RWPE2 (cell line): ENCODE data around the gene CEACAM16.

ENCODE experiments used
- ATAC-seq: fragments of 200-7000 bp; cut with Tn5 transposase; 3 replicates; pipeline ENCODE4 v1.9.1; 2021; ENCODE audit warnings: low read depth
- DNase-seq: peaks from one replicate; pipeline ENCODE4 v3.0.0-alpha.2; 2020; ENCODE audit warnings: low spot score
- H3K27ac ChIP-seq: fragments of 450-650 bp; 2 replicates; pipeline ENCODE4 v1.5.1; 2017; ENCODE audit warnings: mild to moderate bottlenecking; ENCODE audit not compliant: poor library complexity, severe bottlenecking
- H3K27me3 ChIP-seq: fragments of 250-450 bp; sonication (Bioruptor Pico); 2 replicates; pipeline ENCODE4 v1.5.1; 2021; ENCODE audit warnings: mild to moderate bottlenecking, moderate library complexity; ENCODE audit not compliant: insufficient read depth, poor library complexity, severe bottlenecking
- H3K36me3 ChIP-seq: fragments of 250-450 bp; sonication (Bioruptor Pico); 2 replicates; pipeline ENCODE4 v1.5.1; 2020; ENCODE audit warnings: low read depth, mild to moderate bottlenecking, moderate library complexity
- H3K4me1 ChIP-seq: fragments of 250-450 bp; sonication (Bioruptor Pico); 2 replicates; pipeline ENCODE4 v1.5.1; 2021; ENCODE audit warnings: mild to moderate bottlenecking, moderate library complexity; ENCODE audit not compliant: insufficient read depth, poor library complexity, severe bottlenecking
- H3K4me3 ChIP-seq: fragments of 250-450 bp; sonication (Bioruptor Pico); 2 replicates; pipeline ENCODE4 v1.5.1; 2021; ENCODE audit warnings: mild to moderate bottlenecking, moderate library complexity; ENCODE audit not compliant: severe bottlenecking
- H3K9me3 ChIP-seq: fragments of 250-450 bp; sonication (Bioruptor Pico); 2 replicates; pipeline ENCODE4 v1.5.1; 2021; ENCODE audit warnings: mild to moderate bottlenecking, moderate library complexity; ENCODE audit not compliant: severe bottlenecking
- CTCF ChIP-seq: fragments of 450-650 bp; IDR thresholded peaks from one replicate; pipeline ENCODE4 v1.5.1; 2017; ENCODE audit warnings: mild to moderate bottlenecking, moderate library complexity; ENCODE audit not compliant: poor library complexity, severe bottlenecking

The CEACAM16 gene

GRCh38 chr19:44686896-44687295 is 12.1 kb upstream of the CEACAM16 start:
- H3K27me3 ChIP-seq: no peaks in the 10 kb centered on the region
- no peaks in the 10 kb centered on the region for H3K9me3 ChIP-seq
- H3K4me1 ChIP-seq: peaks cover 14% of the 10 kb centered on the region
- TF ChIP-seq CTCF: no peak
- no peaks in the 10 kb centered on the region for H3K36me3 ChIP-seq
- DNase-seq: no peak
- no peak for ATAC-seq
- no peak overlapping the region for H3K27ac ChIP-seq
- H3K4me3 ChIP-seq: no peak overlapping the region

DNA sequence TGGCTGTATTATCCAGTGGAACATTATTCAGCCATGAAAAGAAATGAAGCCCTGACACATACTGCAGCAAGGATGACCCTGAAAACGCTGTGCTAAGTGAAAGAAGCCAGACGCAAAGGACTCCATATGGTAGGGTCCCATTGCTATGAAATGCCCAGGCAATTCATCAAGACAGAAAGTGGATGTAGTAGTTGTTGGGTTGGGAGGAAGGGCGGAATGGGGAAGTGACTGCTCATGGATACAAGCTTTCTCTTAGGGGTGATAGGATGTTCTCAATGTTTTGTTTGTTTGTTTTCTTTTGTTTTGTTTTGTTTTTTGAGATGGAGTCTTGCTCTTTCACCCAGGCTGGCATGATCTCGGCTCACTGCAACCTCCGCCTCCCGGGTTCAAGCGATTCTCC is 11.1 kb upstream of the CEACAM16 start:
- H3K27me3 ChIP-seq: no peaks in the 10 kb centered on the region
- no peaks in the 10 kb centered on the region for H3K36me3 ChIP-seq
- H3K4me1 ChIP-seq: peaks cover 22% of the 10 kb centered on the region
- H3K27ac ChIP-seq: no peak overlapping the region
- H3K9me3 ChIP-seq: no peaks in the 10 kb centered on the region
- no peak overlapping the region for H3K4me3 ChIP-seq
- TF ChIP-seq CTCF: no peak
- ATAC-seq: no peak
- DNase-seq: no peak

GRCh38 chr19:44689290-44690130 is 9.4 kb upstream of the CEACAM16 start:
- Histone ChIP-seq H3K4me3 (no peak overlapping the region), H3K9me3 (no peaks in the 10 kb centered on the region), H3K4me1 (peaks cover 24% of the 10 kb centered on the region), H3K27ac (no peak overlapping the region), H3K36me3 (no peaks in the 10 kb centered on the region), H3K27me3 (no peaks in the 10 kb centered on the region)
- ATAC-seq (peak; percentile 48), DNase-seq (no peak)
- TF ChIP-seq CTCF: peak; percentile 94

DNA sequence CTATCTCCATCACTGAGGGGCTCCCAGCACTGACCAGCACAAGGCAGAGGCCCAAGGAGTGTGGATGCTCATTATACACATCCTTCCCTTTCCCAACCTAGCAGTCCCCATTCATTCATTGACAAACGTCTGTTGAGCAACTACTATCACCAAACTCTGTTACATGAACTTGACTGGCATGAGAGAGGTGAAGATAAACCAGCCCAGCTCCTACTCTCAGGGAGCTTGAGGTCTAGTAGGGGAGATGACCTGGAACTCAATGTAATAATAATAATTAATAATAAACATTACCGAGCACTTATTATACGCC is 8.9 kb upstream of the CEACAM16 start:
- Histone ChIP-seq H3K4me3 (no peak overlapping the region), H3K27ac (no peak overlapping the region), H3K9me3 (no peaks in the 10 kb centered on the region), H3K36me3 (no peaks in the 10 kb centered on the region), H3K4me1 (peaks cover 25% of the 10 kb centered on the region), H3K27me3 (no peaks in the 10 kb centered on the region)
- DNase-seq (no peak), ATAC-seq (no peak)
- no peak for TF ChIP-seq CTCF

DNA sequence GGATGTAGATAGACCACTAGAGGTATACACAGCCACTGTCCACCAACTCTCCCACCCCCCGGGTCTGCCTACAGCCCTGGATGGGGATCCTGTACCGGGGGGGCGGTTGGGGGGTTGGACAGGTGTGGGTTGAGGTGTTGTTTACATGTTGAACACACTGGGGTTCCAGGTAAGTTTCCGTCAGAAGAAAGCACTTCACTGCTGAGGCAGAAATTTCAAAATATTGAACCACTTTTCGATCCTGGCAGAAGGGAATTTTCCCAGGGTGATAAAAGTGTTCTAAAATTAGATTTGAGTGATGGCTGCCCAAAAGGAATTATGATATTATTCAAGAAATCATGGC is 6.6 kb upstream of the CEACAM16 start:
- DNase-seq: no peak
- no peak for TF ChIP-seq CTCF
- Histone ChIP-seq H3K4me1 (peaks cover 26% of the 10 kb centered on the region), H3K27me3 (no peaks in the 10 kb centered on the region), H3K9me3 (no peaks in the 10 kb centered on the region), H3K27ac (peak overlapping the region; percentile 75), H3K36me3 (no peaks in the 10 kb centered on the region), H3K4me3 (no peak overlapping the region)
- peak; percentile 25 for ATAC-seq
